COLO829 (cell line): ENCODE results near the gene COL8A1.
"Not testable (repeated sequence)": the region's sequence is repeated elsewhere in the genome, so short reads cannot be mapped to it uniquely, and the experiment has no call there.

Source experiments
- DNase-seq: peaks from one replicate; pipeline ENCODE4 v3.0.0; 2012; ENCODE audit warnings: low spot score

The COL8A1 gene

DNA sequence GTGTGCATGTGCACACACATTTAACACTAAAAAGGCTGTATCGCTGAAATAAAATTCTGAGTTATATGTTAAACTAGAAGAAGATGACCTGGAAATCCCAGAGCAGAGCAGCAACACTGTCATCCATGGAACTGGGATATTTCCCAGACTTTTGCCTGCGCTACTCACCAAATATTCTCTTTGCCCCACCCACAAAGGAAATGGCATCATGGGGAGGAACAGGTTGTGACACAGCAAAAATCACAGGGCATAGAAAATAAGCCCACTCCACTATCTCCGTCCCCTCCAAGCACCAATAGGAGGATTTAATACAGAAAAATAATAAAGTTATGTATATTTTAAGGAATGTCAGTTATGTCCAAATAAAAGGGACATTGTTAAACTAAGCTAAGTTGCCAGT is 71.7 kb downstream of the COL8A1 start:
- no peak for DNase-seq

DNA sequence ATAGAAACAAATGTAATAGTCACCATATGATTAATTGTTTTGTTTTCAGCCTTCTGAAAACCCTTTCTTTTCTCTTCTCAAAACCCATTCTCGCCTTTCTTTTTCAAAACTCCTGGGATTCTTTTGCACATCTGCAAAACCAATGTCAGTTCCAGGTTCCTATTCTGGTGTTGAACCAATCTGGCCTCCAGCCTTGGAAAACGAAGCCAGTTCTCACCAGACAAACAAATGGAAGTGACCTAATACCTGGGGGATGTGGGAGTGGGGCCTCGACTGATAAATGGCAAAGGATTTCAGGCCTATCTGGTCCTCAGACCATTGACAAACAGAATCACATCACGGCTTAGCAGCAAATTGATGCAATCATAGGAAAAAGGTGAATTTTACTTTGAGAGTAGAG is 73.0 kb downstream of the COL8A1 start:
- no peak for DNase-seq

DNA sequence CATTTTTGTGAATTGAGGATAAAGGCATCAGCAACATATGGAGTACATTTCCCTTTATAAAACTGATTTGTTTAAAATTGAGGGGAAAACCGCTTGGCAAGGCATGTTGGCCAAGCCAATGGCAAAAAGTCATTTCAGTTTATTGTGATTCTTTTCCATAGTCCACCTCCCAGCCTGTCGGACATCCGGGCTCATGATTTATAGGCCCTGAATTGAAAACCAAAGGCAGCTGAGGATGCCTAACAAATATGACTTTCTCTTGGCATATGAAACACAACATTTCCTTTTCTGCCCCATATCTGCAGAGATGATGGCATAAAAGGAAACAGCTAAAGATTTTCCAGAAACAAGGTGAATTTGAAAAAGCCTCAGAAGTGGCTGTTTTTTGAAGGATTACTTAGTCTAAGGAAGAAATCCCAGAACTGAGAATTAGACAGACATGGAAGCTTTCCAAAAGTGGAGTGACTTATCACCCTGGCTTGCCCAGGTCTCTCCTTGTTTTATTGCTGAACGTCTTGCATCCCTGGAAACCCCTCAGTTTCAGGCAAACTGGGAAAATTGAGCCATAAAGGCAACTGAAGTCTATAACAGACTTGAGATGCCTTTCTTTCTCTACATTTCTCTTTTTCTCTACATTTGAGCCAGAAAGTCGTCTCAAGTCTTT is 74.0 kb downstream of the COL8A1 start:
- no peak for DNase-seq

GRCh38 chr3:99713440-99713839 is 75.0 kb downstream of the COL8A1 start:
- no peak for DNase-seq

DNA sequence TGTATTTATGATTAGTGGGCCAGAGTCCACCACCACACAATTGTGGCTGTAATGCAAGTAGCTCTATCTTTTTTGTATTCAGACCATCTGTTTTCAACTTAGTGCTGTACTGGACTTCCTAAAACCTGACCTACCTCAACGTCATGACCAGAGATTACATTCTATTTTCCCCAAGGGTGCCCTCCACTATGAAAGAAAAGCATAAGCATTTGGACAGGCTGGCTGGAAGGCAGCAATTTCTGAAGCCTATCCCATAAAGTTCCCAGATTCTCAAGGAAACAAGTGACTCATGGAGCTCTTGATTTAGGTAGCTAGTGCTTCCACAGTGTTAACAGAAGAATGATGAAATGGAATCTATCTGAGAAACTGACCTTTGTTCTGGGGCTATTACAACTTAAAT is 75.8 kb downstream of the COL8A1 start:
- DNase-seq, result no peak

GRCh38 chr3:99714575-99714974 is 76.2 kb downstream of the COL8A1 start:
- no peak for DNase-seq

DNA sequence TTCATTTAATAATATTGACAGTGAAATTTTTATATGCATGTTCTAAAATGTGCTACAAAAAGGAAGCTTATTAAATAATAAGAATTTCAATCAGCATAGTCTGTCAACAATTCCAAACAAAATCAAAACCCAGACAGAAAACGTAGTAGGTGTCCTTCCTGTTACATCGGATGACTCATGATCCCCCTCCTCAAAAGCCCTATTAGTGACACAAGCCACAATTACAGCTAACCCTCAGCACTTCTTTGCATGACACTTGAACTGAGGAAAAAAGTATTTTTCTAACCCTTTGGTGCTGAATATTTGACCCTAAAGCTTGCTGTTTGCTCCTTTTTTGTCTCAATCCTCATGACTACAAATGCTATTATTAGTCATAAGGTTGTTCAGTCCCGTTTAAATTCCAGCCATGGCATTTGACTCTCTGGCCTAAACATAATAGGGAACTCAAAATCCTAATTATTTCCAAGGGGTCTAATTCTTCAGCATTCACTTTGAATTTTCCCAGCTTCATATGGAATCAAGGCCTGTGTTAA is 78.1 kb downstream of the COL8A1 start:
- no peak for DNase-seq

GRCh38 chr3:99720985-99721632 is 82.7 kb downstream of the COL8A1 start:
- no peak for DNase-seq

DNA sequence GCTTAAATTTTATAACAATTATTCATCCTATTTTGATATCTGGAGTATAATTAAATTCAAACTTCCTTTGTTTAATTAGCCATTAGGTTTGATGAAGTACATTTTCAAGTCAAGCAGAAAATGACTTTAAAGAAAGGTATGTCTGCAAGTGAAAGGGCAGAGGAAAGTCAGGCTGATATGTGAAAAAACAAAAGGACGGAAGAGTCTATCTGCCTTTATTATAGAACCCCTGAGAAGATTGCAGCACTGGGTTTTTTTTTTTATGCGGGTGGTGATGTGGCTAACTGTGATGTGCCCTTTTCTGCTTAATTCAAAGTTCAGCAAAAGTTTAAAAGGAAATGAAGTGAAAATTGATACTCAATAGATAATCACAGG is 83.2 kb downstream of the COL8A1 start:
- no peak for DNase-seq

GRCh38 chr3:99724276-99724675 is 85.9 kb downstream of the COL8A1 start:
- no peak for DNase-seq

- no peak for DNase-seq
Measured at GRCh38 chr3:99730870-99731269, 92.5 kb downstream of the COL8A1 start.

DNA sequence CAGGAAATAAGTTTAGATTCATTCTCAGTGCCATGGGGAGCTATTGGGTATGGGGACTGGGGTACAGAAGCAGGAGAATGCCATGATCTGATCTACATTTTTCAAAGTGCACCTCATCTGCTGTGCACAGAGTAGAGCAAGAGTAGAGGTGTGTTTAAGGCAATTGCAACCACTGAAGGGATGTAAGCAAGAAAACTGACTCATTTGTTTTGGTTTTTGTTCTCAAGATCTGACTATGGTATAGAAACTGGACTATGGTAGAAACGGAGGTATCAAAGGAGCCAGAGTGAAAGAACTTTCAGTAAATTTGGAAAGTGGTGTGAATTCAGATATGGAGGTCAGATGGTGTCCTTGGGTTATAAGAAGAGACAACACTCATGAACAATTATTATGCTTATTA is 93.1 kb downstream of the COL8A1 start:
- no peak for DNase-seq

DNA sequence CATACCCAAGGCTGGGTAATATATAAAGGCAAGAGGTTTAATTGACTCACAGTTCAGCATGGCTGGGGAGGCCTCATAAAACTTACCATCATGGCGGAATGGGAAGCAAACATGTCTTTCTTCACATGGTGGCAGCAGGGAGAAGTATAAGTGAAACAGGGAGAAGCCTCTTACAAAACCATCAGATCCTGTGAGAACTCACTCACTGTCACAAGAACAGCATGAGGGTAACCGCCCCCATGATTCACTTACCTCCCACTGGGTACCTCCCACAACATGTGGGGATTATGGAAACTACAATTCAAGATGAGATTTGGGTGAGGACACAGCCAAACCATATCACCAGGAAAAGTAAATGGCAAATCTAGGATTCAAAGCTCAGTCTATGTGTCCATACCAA is 102.0 kb downstream of the COL8A1 start:
- not testable (repeated sequence) for DNase-seq

DNA sequence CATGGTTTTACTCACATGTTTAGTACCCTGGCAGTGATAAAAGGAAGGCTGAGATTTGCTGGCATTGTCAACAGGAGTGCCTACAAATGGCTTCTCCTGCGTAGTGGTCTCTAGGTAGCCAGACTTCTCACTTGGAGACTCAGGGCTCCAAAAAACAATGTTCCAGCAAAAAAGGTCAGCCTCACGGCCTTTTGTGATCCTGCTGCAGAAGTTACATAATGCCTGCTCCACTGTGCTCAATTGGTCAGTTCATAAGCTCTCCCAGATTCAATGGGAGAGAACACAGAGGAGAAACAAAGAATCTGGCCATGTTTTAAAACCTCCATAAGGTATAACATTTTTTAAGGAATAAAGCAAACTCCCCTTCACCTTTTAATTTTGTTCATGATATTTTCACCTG is 103.2 kb downstream of the COL8A1 start:
- no peak for DNase-seq

- peak; percentile 52 for DNase-seq
Measured at GRCh38 chr3:99747915-99748314, 109.5 kb downstream of the COL8A1 start.

DNA sequence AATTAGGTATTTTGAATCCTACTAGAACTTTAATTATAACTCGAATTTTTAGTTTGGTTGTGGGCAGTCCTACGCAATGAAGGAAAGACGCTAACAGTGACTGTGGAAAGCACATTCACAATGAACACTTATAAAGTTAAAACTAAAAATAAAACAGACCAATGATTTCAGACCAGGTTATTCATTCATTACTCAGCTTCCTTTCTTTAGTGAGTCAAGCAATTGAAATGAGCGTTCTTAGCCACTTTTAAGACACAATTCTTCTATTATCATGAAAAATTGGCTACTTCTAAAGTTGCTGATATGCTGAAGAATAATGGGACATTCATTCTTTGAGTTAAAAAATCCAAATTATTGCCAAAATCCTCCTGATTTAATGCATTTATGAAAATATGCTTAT is 113.3 kb downstream of the COL8A1 start:
- DNase-seq, result peak; percentile 82

GRCh38 chr3:99753268-99753975 is 115.0 kb downstream of the COL8A1 start:
- peak; percentile 84 for DNase-seq

DNA sequence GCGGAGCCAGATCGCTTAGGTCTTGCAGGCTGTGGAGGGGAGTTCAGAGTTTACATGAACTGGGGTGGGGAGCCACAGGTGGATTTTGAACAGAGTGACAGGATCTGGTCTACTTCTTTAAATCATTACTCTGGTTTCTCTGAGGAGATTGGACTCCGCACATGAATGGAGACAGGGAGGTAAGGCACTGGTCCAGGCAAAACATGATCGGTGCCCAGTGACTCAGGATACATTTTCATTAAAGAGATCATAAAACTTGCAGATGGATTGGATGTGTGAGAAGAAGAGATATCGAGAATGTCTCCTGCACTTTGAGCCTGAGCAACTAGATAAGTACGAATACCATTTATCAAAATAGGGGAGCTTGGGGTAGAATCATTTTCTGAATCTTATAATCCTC is 117.4 kb downstream of the COL8A1 start:
- no peak for DNase-seq

- no peak for DNase-seq
Measured at GRCh38 chr3:99757966-99758365, 119.6 kb downstream of the COL8A1 start.

DNA sequence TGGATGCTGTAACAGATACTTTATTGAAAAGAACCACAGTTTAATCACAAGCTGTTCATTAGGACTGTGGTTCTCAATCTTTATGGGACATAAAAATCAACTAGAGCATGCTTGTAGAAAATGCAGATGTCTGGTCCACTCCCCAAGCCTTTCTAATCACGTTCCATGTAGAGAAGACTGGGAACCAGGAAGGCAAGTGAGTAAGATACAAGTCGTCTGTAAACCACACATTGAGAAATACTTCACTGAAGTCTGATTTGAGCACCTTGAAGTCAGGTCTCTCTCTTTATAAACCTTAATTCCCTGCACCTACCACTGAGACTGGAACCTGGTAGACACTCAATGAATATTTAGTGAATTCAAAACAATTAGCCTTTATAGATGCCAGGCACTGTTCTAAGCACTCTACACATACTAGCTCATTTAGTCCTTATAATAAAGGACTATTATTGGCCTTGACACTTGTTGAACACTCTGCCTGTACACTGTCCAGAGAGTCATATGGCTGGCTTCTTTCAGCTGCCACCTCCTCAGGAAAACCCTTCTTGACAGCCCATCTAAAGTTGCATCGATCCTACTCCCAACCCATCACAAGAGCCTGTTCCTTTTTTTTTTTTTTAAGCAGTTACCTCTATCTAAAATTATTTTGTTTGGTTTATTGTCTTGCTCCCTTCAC is 120.2 kb downstream of the COL8A1 start:
- no peak for DNase-seq

DNA sequence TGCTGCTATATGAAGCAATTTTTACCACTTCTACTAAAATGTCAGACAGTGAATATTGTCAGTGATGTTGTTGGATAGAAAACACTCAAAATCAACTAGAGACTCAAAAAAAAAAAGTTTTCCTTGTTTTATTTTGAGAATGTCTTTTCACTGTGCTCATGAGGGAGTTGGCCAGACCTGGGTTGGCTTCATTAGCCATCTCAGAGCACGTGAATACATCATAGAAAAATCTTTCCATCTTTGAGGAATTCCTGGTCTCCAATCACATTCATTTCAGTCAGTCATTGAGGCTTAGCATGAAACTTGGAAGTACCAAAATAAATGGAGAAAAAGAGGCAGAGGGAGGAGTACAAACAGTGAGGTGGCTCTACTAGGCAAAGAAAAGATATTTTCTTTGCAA is 121.6 kb downstream of the COL8A1 start:
- DNase-seq, result no peak

DNA sequence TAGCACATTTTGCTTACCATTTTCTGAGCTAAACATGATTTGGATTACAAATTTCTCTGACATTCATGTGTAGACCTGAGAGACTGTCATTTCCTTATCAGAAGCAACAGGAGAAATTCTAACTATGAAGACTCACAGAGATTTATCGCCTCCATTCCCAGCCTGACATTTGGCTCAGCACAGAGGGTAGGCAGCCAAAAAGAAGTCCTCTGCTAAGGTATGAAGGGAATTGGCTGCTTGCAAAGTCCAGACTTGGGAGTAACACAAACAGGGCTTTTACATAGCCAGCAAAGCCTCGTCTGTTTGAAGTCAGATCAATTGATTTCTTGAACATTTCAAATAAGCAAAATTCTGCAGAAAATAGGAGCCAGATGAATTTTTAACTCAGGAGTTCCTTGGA is 122.2 kb downstream of the COL8A1 start:
- DNase-seq, result no peak
